ENCODE results near the gene MOV10. TPM values are rescaled to one million over a fixed set of nuclear protein-coding genes. Genes with fewer than 3 reads are reported as not detected.

Gene MOV10
- total and polyA plus RNA-seq, 9 of the 15 experiments (the other 6 are each of a cell fraction or from before 2014, with no cell fraction given): 16.7 to 105 (median 49.5) TPM

- TF ChIP-seq CHD1 (IDR thresholded peaks at IDR 0.05; ENCODE audit: low read length) (peak; percentile 69), GATAD2A (IDR thresholded peaks at IDR 0.05) (peak; percentile 59; the same call in 1 of the 2 replicates), MYC (IDR thresholded peaks at IDR 0.05; ENCODE audit: low read depth, low read length) (peak; percentile 68; the same call in 1 of the 2 replicates), MYC (CRISPR knock-in tag; IDR thresholded peaks at IDR 0.05; ENCODE audit: borderline replicate concordance, low read depth) (peak; percentile 83), ZNF695 (CRISPR knock-in tag; IDR thresholded peaks at IDR 0.05) (peak; percentile 85), HDGF (IDR thresholded peaks at IDR 0.05) (peak; percentile 76; the same call in 1 of the 2 replicates), BRCA1 (IDR thresholded peaks at IDR 0.05) (no peak), BRCA1 (CRISPR knock-in tag; IDR thresholded peaks at IDR 0.05) (no peak), HEY1 (CRISPR knock-in tag; IDR thresholded peaks at IDR 0.05; ENCODE audit: borderline replicate concordance) (peak; percentile 74; the same call in 1 of the 2 replicates), SIN3A (IDR thresholded peaks at IDR 0.05; ENCODE audit: borderline replicate concordance in 2 of 2, control insufficient read depth in 1 of 2, low read depth in 2 of 2, low read length in 2 of 2) (peak; percentile 18 to 82; a peak in 2 of 4 replicates), BRD9 (IDR thresholded peaks at IDR 0.05; ENCODE audit: low read depth, partially characterized antibody) (peak; percentile 88), NR2C2 (CRISPR knock-in tag; IDR thresholded peaks at IDR 0.05) (peak; percentile 53; the same call in 1 of the 2 replicates), NR2C2 (tag; IDR thresholded peaks at IDR 0.05) (peak; percentile 77), SMAD1 (IDR thresholded peaks at IDR 0.05; ENCODE audit: low read depth, low read length, partially characterized antibody) (peak; percentile 78), NBN (IDR thresholded peaks at IDR 0.05; ENCODE audit: low read depth) (peak; percentile 77; the same call in 1 of the 2 replicates)
- TF ChIP-seq, protein P1, sequence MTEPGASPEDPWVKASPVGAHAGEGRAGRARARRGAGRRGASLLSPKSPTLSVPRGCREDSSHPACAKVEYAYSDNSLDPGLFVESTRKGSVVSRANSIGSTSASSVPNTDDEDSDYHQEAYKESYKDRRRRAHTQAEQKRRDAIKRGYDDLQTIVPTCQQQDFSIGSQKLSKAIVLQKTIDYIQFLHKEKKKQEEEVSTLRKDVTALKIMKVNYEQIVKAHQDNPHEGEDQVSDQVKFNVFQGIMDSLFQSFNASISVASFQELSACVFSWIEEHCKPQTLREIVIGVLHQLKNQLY (CRISPR knock-in tag; conservative IDR thresholded peaks at IDR 0.05): peak; percentile 21 to 88; a peak in 1 of 4 replicates
- TF ChIP-seq, protein P2, sequence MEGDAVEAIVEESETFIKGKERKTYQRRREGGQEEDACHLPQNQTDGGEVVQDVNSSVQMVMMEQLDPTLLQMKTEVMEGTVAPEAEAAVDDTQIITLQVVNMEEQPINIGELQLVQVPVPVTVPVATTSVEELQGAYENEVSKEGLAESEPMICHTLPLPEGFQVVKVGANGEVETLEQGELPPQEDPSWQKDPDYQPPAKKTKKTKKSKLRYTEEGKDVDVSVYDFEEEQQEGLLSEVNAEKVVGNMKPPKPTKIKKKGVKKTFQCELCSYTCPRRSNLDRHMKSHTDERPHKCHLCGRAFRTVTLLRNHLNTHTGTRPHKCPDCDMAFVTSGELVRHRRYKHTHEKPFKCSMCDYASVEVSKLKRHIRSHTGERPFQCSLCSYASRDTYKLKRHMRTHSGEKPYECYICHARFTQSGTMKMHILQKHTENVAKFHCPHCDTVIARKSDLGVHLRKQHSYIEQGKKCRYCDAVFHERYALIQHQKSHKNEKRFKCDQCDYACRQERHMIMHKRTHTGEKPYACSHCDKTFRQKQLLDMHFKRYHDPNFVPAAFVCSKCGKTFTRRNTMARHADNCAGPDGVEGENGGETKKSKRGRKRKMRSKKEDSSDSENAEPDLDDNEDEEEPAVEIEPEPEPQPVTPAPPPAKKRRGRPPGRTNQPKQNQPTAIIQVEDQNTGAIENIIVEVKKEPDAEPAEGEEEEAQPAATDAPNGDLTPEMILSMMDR (IDR thresholded peaks at IDR 0.05 in 2 of 3, conservative IDR thresholded peaks at IDR 0.05 in 1 of 3; ENCODE audit: insufficient read depth in 2 of 3, low read depth in 1 of 3, low read length in 3 of 3): no peak
- TF ChIP-seq, protein P3, sequence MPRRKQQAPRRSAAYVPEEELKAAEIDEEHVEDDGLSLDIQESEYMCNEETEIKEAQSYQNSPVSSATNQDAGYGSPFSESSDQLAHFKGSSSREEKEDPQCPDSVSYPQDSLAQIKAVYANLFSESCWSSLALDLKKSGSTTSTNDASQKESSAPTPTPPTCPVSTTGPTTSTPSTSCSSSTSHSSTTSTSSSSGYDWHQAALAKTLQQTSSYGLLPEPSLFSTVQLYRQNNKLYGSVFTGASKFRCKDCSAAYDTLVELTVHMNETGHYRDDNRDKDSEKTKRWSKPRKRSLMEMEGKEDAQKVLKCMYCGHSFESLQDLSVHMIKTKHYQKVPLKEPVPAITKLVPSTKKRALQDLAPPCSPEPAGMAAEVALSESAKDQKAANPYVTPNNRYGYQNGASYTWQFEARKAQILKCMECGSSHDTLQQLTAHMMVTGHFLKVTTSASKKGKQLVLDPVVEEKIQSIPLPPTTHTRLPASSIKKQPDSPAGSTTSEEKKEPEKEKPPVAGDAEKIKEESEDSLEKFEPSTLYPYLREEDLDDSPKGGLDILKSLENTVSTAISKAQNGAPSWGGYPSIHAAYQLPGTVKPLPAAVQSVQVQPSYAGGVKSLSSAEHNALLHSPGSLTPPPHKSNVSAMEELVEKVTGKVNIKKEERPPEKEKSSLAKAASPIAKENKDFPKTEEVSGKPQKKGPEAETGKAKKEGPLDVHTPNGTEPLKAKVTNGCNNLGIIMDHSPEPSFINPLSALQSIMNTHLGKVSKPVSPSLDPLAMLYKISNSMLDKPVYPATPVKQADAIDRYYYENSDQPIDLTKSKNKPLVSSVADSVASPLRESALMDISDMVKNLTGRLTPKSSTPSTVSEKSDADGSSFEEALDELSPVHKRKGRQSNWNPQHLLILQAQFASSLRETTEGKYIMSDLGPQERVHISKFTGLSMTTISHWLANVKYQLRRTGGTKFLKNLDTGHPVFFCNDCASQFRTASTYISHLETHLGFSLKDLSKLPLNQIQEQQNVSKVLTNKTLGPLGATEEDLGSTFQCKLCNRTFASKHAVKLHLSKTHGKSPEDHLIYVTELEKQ (CRISPR knock-in tag; IDR thresholded peaks at IDR 0.05): no peak
These were observed at the start of gene MOV10 (continued) for GRCh38 chr1:112674440-112674985.
